Endothelial cell of umbilical vein (primary cell): ENCODE data around the gene WHRN. TPM values are rescaled to one million over a fixed set of nuclear protein-coding genes. Genes with fewer than 3 reads are reported as not detected.

ENCODE experiments used
- BruUV-seq: library from RNA; stranded (reverse); fragments of 400-500 nt; replicated peaks from 2 replicates; lab custom pipeline; 2021; lab: Mats Ljungman, UMichigan
- CTCF ChIA-PET: fragments of 300-600, 350-600 bp; sonication (Branson Sonifier 250); formaldehyde crosslinking; loops from one replicate; lab custom pipeline; 2021; ENCODE audit warnings: antibody characterized with exemption, inconsistent platforms; lab: Charles Lee
- POLR2A ChIA-PET: fragments of 300-600, 350-600 bp; sonication (Branson Sonifier 250); formaldehyde crosslinking; loops from one replicate; lab custom pipeline; 2021; ENCODE audit warnings: antibody characterized with exemption, inconsistent platforms; lab: Charles Lee
- DNase-seq: peaks from one replicate; pipeline ENCODE4 v3.0.0-alpha.2; 2011; ENCODE audit warnings: low read depth, low spot score
- FAIRE-seq: peaks from 2 replicates; lab custom pipeline; 2011; peaks lifted over from hg19 to GRCh38; lab: Jason Lieb, UNC
- H2AFZ ChIP-seq: 2 replicates; pipeline ENCODE4 v1.6.0; 2012; ENCODE audit warnings: low read depth, low read length, control low read depth, inconsistent platforms
- H3K27ac ChIP-seq: 2 replicates; pipeline ENCODE4 v1.5.1; 2011; ENCODE audit warnings: low read depth, mild to moderate bottlenecking, control low read depth, low read length, moderate library complexity; ENCODE audit not compliant: insufficient read depth
- H3K27me3 ChIP-seq, 2 experiments: 2 replicates each; pipeline versions ENCODE4 v1.6.0 to v1.6.1; 2011; ENCODE audit warnings: low read length in 2 of 2, mixed read lengths in 1 of 2; ENCODE audit not compliant: control insufficient read depth in 2 of 2, insufficient read depth in 2 of 2
- H3K36me3 ChIP-seq, 2 experiments: 2 replicates in 1 of 2; 3 replicates in 1 of 2; pipeline ENCODE4 v1.5.1; 2011; ENCODE audit warnings: low read length in 2 of 2, mild to moderate bottlenecking in 1 of 2, moderate library complexity in 1 of 2; ENCODE audit not compliant: control insufficient read depth in 2 of 2, insufficient read depth in 2 of 2; ENCODE audit errors: extremely low read depth in 1 of 2
- H3K4me1 ChIP-seq: 3 replicates; pipeline ENCODE4 v1.5.1; 2011; ENCODE audit warnings: mild to moderate bottlenecking, low read length; ENCODE audit not compliant: control insufficient read depth, insufficient read depth; ENCODE audit errors: extremely low read depth
- H3K4me2 ChIP-seq: 2 replicates; pipeline ENCODE4 v1.6.1; 2011; ENCODE audit warnings: low read length, control low read depth, mixed read lengths; ENCODE audit not compliant: insufficient read depth
- H3K4me3 ChIP-seq, 3 experiments: fragments of 200-600 bp in 1 of 3; sonication (generic), shearing (Covaris generic) in 1 of 3; replicated peaks in 1 of 3; 2 replicates each; pipeline ENCODE4 v1.5.1; 2011 to 2016; ENCODE audit warnings: control low read depth in 3 of 3, low read length in 3 of 3, mild to moderate bottlenecking in 2 of 3, inconsistent platforms in 1 of 3, low read depth in 1 of 3, moderate library complexity in 1 of 3; ENCODE audit not compliant: insufficient read depth in 1 of 3
- H3K79me2 ChIP-seq: 2 replicates; pipeline ENCODE4 v1.6.0; 2012; ENCODE audit warnings: low read length, inconsistent platforms; ENCODE audit not compliant: control insufficient read depth, insufficient read depth
- H3K9ac ChIP-seq: replicated peaks from 2 replicates; pipeline ENCODE3; 2011; ENCODE audit warnings: low read length, control low read depth; ENCODE audit not compliant: insufficient read depth; ENCODE audit errors: extremely low read depth
- H3K9me1 ChIP-seq: replicated peaks from 3 replicates; pipeline ENCODE4 v1.6.0; 2011; ENCODE audit warnings: mild to moderate bottlenecking, low read length; ENCODE audit not compliant: control insufficient read depth, insufficient read depth; ENCODE audit errors: extremely low read depth
- H3K9me3 ChIP-seq: replicated peaks from 2 replicates; pipeline ENCODE4 v1.5.1; 2012; ENCODE audit warnings: low read length, inconsistent platforms; ENCODE audit not compliant: control insufficient read depth, insufficient read depth
- H4K20me1 ChIP-seq: replicated peaks from 2 replicates; pipeline ENCODE3; 2011; ENCODE audit warnings: mild to moderate bottlenecking, low read length; ENCODE audit not compliant: control insufficient read depth, insufficient read depth; ENCODE audit errors: extremely low read depth
- EZH2 ChIP-seq: IDR thresholded peaks from 2 replicates; pipeline ENCODE4 v1.6.1; 2012; ENCODE audit warnings: borderline replicate concordance, low read depth, mild to moderate bottlenecking, moderate library complexity, low read length, inconsistent platforms; ENCODE audit not compliant: severe bottlenecking
- FOS ChIP-seq: IDR thresholded peaks from 2 replicates; pipeline ENCODE4 v1.6.1; 2011; ENCODE audit warnings: mild to moderate bottlenecking, low read length, moderate library complexity, borderline replicate concordance; ENCODE audit not compliant: insufficient read depth
- GATA2 ChIP-seq: IDR thresholded peaks from 2 replicates; pipeline ENCODE4 v1.7.0; 2011; ENCODE audit warnings: low read depth, mild to moderate bottlenecking, moderate library complexity, mixed read lengths, low read length; ENCODE audit not compliant: insufficient read length, insufficient read depth
- JUN ChIP-seq: IDR thresholded peaks from 2 replicates; pipeline ENCODE4 v1.6.1; 2011; ENCODE audit warnings: borderline replicate concordance, low read depth; ENCODE audit not compliant: insufficient read length, insufficient read depth
- MYC ChIP-seq: IDR thresholded peaks from one replicate; pipeline ENCODE4 v1.6.1; 2011; ENCODE audit warnings: mild to moderate bottlenecking, low read depth, low read length
- POLR2A ChIP-seq: IDR thresholded peaks from 2 replicates; pipeline ENCODE4 v1.6.1; 2012; ENCODE audit warnings: low read depth, mild to moderate bottlenecking, control low read depth, low read length
- POLR2AphosphoS5 ChIP-seq: IDR thresholded peaks from 2 replicates; pipeline ENCODE4 v1.6.1; 2012; ENCODE audit warnings: low read depth, mild to moderate bottlenecking, control low read depth, low read length, moderate library complexity; ENCODE audit not compliant: insufficient read depth
- dilution Hi-C: fragments of 300-500 bp; cut with MboI; formaldehyde crosslinking; loops from one replicate; pipeline ENCODE4 v1.15.0; 2019; ENCODE audit warnings: low sequenced_read_pairs; ENCODE audit not compliant: extremely low pct_ligation_motif_present
- intact Hi-C: fragments of 100-400 bp; cut with micrococcal nuclease; formaldehyde crosslinking; loops from one replicate; pipeline ENCODE4 v1.10.0; 2022
- polyA plus RNA-seq, 4 experiments: library from polyadenylated mRNA; depleted of rRNA in 3 of 4; stranded (reverse) in 3 of 4; unstranded in 1 of 4; fragments of >200 nt; gene quantifications; 2 replicates each; pipeline versions ENCODE4 v1.2.1 to v1.2.3, GENCODE V29; 2011 to 2012; ENCODE audit warnings: missing spikeins in 1 of 4
- total RNA-seq: library from RNA; stranded (reverse); gene quantifications from 2 replicates; pipeline ENCODE4 v1.2.3, GENCODE V29; 2021
- TF ChIP-seq, protein P1 (sequence below): IDR thresholded peaks from 2 replicates; pipeline ENCODE4 v1.6.1; 2011; ENCODE audit not compliant: insufficient read depth, insufficient read length
- TF ChIP-seq, protein P2 (sequence below), 2 donors: IDR thresholded peaks; 1 replicate in 1 of 2; 2 replicates in 1 of 2; pipeline ENCODE4 v1.5.1; 2011; ENCODE audit warnings: low read length in 2 of 2, mild to moderate bottlenecking in 2 of 2, moderate library complexity in 2 of 2, control low read depth in 1 of 2, inconsistent platforms in 1 of 2, low read depth in 1 of 2; ENCODE audit not compliant: insufficient read depth in 1 of 2; ENCODE audit errors: extremely low read depth in 1 of 2

WHRN gene
- total and polyA plus RNA-seq, 2 donors (not counting 3 experiments of a cell fraction or from before 2014, with no cell fraction given): 0.35 to 0.69 TPM

DNA sequence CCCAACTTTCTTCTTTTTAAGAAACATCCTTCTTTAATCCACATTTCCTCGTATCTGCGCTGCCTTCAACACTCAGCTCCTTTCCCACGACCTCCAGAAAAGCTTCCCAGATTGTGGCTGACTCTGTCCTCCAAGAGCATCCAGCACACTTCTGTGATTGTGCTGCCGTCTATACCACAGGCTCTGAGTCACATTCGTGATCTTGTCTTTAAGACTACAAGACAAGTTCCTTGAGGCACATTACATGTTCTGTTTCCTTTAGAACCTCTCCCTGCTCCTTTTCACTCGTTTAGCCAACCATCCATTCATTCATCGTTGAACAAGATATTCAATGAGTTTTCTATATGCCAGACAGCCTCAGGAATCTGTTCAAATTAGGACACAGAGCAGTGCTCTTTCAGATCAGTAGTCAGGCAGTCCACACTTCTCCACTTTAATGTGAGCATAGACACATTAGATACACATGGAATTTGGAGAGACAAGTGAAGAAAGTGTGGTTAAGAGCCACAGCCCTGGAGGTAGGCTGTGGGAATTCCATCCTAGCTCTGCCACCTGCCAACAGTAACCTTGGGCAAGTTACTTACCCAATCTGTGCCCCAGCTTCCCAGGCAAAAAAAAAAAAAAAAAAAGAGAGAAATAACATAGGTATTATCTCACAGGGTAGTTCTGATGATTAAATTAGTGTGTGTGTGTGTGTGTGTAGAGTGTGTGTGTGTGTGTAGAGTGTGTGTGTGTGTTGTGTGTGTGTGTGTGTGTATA lies 18.9 kb downstream of the WHRN start:
- Histone ChIP-seq H3K36me3 (no peaks in the 10 kb centered on the region), H2AFZ (no peak overlapping the region), H4K20me1 (no peaks in the 10 kb centered on the region), H3K9me1 (no peaks in the 10 kb centered on the region), H3K27me3 (peaks cover 2% of the 10 kb centered on the region in 2 experiments), H3K9me3 (no peaks in the 10 kb centered on the region), H3K79me2 (no peaks in the 10 kb centered on the region), H3K27ac (no peak overlapping the region), H3K4me2 (no peak overlapping the region), H3K9ac (no peak overlapping the region), H3K4me1 (no peaks in the 10 kb centered on the region), H3K4me3 (no peak overlapping the region)
- no TSS peak for BruUV-seq
- TF ChIP-seq, protein P1, sequence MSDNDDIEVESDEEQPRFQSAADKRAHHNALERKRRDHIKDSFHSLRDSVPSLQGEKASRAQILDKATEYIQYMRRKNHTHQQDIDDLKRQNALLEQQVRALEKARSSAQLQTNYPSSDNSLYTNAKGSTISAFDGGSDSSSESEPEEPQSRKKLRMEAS: no peak
- TF ChIP-seq, protein P2, sequence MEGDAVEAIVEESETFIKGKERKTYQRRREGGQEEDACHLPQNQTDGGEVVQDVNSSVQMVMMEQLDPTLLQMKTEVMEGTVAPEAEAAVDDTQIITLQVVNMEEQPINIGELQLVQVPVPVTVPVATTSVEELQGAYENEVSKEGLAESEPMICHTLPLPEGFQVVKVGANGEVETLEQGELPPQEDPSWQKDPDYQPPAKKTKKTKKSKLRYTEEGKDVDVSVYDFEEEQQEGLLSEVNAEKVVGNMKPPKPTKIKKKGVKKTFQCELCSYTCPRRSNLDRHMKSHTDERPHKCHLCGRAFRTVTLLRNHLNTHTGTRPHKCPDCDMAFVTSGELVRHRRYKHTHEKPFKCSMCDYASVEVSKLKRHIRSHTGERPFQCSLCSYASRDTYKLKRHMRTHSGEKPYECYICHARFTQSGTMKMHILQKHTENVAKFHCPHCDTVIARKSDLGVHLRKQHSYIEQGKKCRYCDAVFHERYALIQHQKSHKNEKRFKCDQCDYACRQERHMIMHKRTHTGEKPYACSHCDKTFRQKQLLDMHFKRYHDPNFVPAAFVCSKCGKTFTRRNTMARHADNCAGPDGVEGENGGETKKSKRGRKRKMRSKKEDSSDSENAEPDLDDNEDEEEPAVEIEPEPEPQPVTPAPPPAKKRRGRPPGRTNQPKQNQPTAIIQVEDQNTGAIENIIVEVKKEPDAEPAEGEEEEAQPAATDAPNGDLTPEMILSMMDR (IDR thresholded peaks at IDR 0.05; ENCODE audit: extremely low read depth in 1 of 2, insufficient read depth in 1 of 2, low read depth in 1 of 2, low read length in 2 of 2): no peak
- TF ChIP-seq POLR2A (no peak), POLR2AphosphoS5 (no peak), FOS (no peak), JUN (no peak), MYC (no peak), EZH2 (no peak), GATA2 (no peak)
- DNase-seq: no peak
- ChIA-PET CTCF (interaction anchor here (0.6 to 7.1 kb wide), 21 partner anchors 8 to 167 kb away, joined by 3 to 133 read pairs (median 3); no protein-coding TSS in a partner anchor), POLR2A (no interaction called here)
- intact Hi-C loops (loop anchor here (1.0 to 2.0 kb wide), 2 partner anchors 102 to 528 kb away; no protein-coding TSS in a partner anchor), dilution Hi-C loops (no loop called here)
- no peak for FAIRE-seq
